ENCODE measurements around the gene SOCS6. TPM values are rescaled to one million over a fixed set of nuclear protein-coding genes. Genes with fewer than 3 reads are reported as not detected.
"Not testable (repeated sequence)": the region's sequence is repeated elsewhere in the genome, so short reads cannot be mapped to it uniquely, and the experiment has no call there.

The SOCS6 gene, protein sequence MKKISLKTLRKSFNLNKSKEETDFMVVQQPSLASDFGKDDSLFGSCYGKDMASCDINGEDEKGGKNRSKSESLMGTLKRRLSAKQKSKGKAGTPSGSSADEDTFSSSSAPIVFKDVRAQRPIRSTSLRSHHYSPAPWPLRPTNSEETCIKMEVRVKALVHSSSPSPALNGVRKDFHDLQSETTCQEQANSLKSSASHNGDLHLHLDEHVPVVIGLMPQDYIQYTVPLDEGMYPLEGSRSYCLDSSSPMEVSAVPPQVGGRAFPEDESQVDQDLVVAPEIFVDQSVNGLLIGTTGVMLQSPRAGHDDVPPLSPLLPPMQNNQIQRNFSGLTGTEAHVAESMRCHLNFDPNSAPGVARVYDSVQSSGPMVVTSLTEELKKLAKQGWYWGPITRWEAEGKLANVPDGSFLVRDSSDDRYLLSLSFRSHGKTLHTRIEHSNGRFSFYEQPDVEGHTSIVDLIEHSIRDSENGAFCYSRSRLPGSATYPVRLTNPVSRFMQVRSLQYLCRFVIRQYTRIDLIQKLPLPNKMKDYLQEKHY
- 14.6 and 15.7 TPM in 2 replicates for total RNA-seq

DNA sequence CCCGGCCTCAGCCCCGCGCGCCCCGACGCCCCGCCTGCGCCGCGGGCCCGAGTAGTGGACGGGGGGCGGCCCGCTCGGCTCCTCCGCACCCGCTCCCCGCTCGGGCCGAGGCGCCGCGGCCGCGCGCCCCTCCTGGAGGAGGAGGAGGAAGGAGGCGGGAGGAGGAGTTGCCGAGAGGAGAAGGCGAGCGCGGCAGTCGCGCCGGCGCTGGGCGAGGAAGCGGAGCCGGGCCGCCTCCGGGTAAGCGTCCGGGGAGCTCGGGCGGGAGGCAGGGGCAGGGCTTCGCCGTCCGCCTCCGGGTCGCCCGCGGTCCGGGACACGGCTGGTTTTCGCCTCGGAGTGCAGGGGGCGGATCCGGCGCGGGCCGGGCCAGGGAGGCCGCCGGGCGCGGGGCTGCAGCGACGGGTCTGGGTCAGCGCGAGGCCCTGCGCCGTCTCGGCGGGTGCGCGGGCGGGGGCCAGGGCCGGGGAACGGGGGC, at the start of gene SOCS6:
TSS of gene SOCS6 (plus strand) at position 195 of the 478 bp plus-strand sequence. CDS start 35,624 bp downstream, outside the sequence.
- DNase-seq (ENCODE audit: extremely low read depth, low read depth, low spot score): no peak

DNA sequence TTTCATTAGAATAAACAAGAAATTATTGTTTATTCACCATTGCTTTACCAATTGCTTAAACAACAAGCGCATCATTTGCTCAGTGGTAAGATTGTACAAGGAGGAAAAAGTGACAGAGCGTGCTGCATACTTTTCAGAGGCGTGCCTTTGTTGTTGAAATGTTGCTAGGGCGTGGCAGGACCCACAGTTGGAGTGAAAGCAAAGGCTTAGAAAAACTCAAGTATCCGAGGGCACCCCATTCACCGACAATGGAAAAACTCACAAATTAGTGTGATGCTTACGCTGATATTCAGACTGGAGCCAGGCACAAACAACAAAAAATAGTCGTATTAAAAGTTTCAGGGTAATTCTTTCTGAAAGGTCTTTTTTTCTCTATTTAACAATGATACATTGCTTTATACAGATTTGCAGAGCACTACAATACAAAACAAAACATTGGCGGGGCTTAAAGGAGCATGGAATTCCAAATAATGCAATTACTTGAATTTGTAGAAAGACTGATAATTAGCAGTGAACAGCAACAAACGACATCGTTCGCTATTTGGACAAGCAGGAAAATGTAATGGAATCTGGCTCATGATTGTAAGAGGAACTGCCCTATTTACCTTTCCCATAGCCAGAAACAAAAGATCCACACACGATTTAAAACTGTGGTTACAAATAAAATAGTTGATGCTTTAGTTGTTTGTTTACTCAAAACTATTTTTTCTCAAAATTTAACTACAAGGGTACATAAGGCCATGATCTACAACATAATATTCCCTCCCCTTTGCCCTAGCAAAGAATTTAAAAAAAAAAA, 45.5 kb upstream of the SOCS6 start:
- no peak for DNase-seq (ENCODE audit: extremely low read depth, low read depth, low spot score)

DNA sequence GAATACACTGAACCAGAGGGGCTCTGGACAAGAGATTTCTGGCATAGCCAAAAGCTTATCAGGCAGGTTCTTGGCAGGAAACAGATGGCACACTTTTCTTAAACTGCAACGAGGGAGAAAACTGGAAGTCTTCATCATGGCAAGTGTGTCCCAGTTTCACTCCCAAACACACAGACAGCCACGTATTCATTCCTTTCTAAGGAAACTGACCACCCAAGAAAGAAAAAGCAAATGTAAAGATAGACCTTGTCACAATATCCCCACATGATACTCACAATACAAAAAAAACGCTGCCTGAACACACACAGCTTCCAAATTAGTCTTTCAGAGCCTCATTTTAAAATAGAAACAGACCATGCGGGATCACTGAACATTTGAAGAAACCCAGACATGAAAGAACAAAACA, 42.8 kb upstream of the SOCS6 start:
- DNase-seq (ENCODE audit: extremely low read depth, low read depth, low spot score): no peak

DNA sequence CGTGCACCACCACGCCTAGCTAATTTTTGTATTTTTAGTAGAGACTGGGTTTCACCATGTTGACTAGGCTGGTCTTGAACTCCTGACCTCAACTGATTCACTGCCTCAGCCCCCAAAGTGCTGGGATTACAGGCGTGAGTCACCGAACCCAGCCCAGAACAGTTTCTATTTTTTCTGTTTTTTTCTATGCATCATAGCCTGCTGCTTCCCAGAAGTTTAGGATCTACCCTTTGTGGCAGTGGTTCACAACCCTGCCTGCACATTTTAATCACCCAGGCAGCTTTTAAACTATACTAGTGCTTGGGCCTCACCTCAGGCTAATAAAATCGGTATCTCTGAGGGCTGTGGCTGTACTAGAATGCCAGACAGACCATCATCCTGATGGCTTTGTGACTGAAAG, 39.7 kb upstream of the SOCS6 start:
- no peak for DNase-seq (ENCODE audit: extremely low read depth, low read depth, low spot score)

DNA sequence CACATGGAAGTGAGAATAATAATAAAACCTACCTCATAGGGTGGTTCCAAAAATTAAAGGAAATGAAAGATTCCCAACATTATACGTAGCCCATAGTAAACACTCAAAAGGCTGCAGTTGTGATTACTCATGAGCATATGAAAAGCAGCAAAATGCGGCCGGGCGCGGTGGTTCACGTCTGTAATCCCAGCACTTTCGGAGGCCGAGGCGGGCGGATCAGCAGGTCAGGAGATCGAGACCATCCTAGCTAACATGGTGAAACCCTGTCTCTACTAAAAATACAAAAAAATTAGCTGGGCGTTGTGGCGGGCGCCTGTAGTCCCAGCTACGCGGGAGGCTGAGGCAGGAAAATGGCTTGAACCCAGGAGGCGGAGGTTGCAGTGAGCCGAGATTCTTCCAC, 39.0 kb upstream of the SOCS6 start:
- not testable (repeated sequence) for DNase-seq (ENCODE audit: extremely low read depth, low read depth, low spot score)

DNA sequence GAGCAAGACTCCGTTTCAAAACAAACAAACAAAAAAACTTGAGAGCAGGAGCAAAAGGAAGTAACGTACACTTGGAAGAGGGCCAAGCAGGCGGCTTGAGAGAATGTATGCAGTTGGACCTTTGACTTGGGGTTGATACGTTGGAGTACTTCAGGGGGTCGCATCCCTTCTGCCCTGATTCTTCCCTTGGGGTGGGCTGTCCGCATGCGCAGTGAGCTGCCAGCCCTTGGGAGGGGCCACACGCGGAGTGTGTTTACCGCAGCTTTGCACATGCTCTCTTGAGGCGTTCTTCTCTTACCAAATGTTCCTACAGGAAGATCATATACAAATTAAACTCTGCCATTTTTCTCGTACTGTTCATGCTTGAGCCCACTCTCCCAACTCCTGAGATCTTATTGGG, 38.1 kb upstream of the SOCS6 start:
- DNase-seq (ENCODE audit: extremely low read depth, low read depth, low spot score): no peak

DNA sequence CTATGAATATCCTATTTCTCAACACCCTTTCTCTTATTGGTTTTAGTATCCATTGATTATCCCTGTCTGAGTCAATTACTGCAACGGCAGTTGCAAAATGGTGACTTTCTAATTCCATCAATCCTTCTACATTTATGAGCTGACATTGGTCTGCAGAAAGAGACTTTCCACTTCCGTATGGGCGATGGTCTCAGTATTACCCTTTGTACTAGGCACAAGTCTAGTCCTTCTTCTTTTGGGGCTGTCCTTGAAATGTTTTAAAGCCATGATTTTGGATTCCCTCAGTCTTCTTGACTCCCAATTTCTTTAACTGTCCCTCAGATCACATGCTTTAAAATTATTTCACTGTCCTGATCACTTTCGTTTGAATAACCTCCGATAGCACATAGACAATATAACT, 32.7 kb upstream of the SOCS6 start:
- no peak for DNase-seq (ENCODE audit: extremely low read depth, low read depth, low spot score)

DNA sequence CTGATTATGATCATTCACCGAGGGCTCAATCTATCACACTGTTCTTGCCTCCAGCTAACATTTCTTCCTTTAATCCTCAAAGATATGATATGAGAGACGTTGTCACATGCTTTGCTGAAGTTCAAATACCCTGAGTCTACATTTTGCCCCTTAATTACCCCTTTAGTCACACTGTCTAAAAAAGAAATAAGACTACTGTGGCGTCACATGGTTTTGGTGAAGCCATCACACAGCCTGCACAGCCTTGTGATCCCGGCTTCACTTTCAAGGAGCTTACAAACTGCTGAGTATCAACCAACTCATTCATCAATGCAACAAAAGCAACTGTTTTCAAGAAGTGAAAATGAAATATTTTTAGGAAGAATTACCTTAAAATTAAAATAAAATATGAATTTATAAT, 31.9 kb upstream of the SOCS6 start:
- no peak for DNase-seq (ENCODE audit: extremely low read depth, low read depth, low spot score)

DNA sequence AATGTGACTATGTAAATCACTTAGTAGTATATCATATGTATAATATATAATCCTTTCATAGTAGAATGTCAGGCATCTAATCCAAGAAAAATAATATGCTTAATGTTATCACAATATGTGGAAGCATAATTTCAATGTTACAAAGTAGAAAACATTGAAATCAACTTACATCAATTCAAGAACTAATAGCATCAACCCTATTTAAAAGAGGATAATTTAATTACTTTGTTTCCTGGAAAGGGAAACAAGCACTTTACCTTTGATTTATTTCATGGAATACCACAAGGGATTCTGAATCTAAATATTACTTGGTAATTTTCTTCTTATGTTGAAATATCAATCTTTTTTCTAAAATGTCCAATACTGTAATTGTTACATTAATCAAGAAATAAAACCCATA, 30.6 kb upstream of the SOCS6 start:
- DNase-seq (ENCODE audit: extremely low read depth, low read depth, low spot score): no peak

DNA sequence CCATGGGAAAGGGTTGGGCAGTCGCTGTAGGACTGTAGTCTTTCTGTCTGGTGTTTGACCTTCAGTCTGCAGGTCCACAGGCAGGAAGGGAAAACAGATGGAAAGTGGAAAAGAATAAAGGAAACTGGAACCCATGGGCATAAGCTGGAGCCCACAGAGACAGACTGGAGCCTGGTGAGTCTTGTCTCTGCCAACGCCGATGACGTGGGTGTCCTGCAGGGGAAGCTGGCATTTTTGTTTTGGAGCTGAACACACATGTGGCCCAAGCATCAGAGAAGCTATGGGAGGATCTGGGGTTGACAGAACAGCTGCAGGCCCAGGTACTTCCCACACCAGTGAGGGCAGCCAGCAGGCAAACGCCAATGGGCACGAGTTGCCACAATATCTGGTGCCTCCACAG, 28.2 kb upstream of the SOCS6 start:
- no peak for DNase-seq (ENCODE audit: extremely low read depth, low read depth, low spot score)

DNA sequence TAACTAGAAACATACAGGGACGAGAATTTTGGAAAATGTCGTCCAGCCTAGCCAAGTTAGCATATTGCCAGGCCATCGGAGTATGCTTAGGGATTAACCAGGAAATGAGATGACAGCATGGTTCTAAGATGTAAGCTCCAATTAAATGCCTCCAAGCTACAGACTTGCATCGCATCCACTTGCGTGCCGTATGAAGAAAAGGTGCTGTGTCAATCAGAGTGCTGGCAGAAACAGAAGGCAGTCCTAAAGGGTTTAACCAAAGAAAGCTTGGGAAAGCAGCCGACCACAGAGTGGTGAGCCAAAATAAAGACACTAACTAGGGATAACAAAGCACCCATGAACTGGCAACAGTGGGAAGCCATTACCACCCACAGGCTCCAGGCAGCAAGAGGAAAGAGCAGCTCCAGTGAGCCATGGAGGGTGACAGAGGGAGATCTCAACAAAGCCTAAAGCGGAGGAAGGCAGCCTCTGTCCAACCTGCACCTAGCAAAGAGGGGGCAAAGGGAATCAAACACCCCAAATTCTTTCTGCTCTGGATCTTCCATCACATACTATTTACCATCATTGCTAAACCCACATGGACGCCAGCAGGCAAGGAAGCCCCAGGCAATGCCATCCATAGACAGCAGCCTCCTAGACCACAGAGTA, 27.6 kb upstream of the SOCS6 start:
- DNase-seq (ENCODE audit: extremely low read depth, low read depth, low spot score): no peak

DNA sequence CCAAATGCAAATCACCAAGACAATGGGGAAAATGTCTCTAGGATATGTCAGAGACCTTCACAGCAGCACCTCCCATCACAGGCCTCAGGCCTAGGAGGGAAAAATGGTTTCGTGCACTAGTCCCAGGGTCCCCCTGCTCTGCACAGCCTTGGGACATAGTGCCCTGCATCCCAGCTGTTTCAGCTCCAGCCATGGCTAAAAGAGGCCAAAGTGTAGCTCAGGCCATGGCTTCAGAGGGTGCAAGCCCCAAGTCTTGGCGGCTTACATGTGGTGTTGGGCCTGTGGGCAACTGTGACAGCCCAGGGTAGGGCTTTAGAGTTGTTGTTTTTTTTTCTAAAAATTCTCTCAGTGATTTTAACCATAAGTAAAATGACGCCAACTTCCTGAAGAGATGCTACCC, 25.5 kb upstream of the SOCS6 start:
- DNase-seq (ENCODE audit: extremely low read depth, low read depth, low spot score): no peak

DNA sequence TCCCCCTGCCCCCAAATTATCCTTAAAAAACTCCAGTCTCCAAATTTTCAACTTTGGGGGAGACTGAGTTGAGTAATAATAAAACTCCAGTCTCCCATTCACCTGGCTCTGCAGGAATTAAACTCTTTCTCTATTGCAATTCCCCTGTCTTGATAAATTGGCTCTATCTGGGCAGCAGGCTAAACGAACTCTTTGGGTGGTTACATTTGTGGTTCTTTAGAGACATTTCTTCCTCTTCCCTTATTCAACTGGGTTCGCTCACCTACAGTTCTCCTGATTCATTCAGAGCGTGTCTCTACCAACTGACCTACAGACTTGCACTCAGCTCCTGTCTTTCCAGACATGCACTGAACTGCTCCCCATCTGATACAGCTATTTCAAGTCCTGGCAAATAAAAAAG, 17.1 kb upstream of the SOCS6 start:
- DNase-seq (ENCODE audit: extremely low read depth, low read depth, low spot score): no peak

DNA sequence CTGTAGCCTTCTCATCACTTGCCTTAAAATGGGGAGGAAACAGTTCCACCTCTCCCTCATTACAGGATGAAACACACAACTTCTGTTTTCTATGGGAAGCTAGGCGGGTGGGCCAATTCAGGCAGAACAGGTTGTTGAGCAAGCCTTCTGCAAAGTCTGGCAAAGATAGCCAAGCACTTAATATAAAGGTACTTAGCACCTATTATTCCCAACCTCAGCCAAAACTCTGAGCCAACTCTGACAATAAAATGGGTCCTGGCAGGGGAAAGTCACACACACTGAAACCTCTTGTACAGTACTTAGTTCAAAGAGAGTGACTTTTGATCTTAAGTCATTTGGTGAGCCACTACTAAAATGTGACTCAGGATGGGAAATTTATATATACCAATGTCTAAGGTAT, 15.8 kb upstream of the SOCS6 start:
- no peak for DNase-seq (ENCODE audit: extremely low read depth, low read depth, low spot score)

DNA sequence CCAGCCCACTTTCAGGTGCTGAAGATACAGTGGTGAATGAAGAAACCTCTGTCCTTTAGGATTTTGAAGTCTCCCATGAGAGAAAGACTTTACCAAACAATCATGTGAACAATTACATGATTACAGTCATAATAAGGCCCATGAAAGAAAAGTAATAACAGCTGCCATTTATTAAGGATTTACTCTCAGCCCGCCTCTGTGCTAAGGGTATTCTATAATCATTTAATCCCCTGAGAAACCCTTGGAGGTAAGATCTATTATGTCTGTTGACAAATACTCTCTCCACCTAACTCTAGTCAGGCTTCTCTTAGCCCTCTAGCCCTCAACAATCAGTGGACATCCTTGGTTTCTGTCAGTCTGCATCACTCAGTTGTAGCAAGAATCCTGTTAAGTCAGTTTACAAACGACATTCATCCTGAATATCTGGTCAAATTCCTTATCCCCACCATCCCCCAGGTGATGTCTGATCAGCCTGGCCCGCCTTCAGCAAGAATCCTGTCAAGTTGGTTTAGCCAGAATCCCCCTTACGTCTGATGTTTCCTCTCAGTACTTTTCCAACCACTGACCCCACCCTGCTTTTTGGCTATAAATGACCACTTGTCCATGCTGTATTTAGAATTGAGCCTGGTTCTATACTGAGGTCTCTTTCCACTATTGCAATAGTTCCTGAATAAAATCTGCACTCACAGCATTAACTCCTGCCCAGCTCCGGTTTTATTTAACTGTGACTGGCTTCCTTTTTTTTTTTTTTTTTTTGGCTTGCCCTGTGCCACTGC, 12.2 kb upstream of the SOCS6 start:
- DNase-seq (ENCODE audit: extremely low read depth, low read depth, low spot score): no peak

DNA sequence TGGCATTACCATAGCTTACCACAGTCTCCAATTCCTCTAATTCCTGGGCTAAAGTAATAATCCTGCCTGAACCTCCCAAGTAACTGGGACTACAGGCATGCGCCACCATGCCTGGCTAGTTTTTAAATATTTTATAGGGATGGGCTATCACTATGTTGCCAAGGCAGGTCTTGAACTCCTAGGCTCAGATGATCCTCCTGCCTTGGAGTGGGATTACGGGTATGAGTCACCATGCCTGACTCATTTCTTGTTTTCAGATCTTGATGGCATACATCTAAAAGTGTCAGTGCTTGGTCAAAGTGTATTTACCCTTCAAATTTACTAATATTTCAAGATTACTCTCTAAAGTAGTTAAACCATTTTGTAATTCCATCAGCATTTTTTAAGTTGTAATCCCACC, 9.4 kb upstream of the SOCS6 start:
- DNase-seq (ENCODE audit: extremely low read depth, low read depth, low spot score): no peak

DNA sequence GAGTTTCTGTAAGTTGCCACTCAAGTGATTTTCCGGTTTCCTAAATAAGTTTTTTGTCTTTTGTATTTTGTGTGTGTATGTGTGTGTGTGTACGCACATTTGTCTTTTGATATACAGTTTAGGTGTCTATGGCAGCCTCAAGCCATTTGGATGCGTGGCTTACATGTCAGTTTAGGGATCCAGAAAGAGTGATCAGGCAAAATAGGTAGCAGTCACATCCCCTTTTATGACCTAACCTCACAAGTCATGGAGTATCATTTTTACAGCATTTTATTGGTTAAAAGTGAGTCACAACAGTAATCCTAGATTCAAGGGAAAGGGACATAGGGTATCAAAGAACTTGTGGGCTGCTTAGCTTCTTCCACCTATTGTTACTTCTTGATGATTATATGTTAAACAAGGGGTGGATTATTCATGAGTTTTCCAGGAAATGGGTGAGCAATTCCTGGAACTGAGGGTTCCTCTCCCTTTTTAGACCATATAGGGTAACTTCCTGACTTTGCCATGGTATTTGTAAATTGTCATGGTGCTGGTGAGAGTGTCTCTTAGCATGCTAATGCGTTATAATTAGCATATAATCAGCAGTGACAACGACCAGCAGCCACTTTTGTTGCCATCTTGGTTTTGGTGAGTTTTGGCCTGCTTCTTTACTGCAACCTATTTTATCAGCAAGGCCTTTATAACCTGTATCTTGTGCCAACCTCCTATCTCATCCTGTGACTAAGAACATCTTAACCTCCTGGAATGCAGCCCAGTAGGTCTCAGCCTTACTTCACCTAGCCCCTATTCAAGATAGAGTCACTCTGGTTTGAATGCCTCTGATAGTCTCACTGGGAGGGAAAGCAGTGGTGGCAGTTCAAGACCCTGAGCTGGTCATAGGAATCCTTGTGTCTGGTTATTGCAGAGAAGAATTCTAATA, 8.6 kb upstream of the SOCS6 start:
- DNase-seq (ENCODE audit: extremely low read depth, low read depth, low spot score): no peak

DNA sequence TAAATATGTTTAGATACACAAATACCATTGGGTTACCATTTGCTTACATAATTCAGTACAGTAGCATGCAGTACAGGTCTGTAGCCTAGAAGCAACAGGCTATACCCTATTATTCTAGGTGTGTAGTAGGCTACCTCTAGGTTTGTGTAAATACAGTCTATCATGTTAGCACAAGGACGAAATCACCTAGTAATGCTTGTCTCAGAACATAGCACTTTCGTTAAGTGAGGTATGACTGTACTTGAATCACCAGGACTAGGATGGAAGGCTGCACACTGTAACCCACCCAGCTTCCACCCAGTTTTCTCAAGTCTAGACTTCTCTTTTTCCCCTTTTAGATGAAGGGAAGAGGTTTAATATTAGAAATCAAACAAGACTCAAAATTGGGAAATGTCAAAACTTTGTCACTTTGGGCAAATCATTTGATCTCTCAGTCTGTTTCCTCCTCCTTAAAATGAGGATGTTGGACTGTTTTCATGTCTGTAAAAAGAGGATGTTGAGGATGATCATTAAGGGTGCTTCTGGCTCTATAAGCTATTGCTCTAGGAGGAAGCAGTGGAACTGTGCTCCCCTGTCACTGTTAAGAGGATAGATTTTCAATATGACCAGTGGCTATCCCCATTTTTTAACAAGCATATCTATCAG, 3.7 kb upstream of the SOCS6 start:
- no peak for DNase-seq (ENCODE audit: extremely low read depth, low read depth, low spot score)

DNA sequence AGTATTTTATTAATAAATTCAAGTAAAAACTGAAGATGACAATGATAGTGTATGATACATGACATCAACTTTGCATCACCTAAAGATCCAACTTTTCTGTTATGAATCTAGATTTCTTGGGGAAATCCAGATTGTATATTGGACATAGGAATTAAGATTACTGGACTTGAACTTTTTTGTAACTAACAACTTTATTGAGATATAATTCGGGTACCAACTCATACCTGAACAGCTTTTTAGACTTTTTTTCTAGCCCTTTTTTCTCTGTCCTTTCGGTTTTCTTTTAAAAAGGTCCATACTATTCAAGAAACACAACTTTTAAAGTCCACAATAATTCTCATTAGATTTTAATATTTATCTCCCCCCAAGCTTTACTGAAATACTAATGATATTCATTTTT, 1.1 kb upstream of the SOCS6 start:
- no peak for DNase-seq (ENCODE audit: extremely low read depth, low read depth, low spot score)
